Measurements from ENCODE around the gene TGFBI.

The TGFBI gene

DNA sequence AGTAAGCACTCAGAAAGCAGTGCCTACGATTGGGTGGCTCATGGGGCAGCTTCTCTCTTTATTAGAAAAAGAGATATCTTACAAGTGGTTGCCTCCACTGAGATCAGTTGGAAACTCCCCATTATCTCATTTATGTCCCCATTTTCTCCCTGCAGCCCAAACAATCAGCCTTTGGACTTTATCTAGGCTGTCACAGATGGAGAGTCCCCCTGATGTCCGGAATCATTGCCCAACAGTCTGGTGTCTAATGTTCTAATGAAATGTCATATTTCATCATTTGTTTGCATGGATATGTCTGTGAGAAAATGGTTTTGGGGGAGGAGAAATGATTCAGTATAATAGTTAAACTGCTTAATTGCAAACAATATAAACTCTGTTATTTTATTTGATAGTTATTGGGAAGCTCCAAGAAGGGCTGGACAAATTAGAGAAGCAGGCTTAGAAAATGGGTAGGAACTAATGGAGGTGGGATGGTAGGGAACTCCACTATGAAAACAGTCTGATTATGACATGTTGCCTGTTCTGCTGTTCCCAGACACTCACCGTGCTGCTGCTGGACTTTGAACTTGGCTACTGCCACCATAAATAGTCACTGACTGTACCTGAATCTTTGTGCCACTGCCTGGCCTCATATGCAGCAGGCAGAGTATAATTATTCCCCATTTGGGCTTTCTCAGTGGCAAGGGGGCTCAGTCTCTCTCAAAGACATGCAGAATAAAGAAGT is 65.6 kb downstream of the TGFBI start:
- no peak for DNase-seq (ENCODE audit: low spot score)

DNA sequence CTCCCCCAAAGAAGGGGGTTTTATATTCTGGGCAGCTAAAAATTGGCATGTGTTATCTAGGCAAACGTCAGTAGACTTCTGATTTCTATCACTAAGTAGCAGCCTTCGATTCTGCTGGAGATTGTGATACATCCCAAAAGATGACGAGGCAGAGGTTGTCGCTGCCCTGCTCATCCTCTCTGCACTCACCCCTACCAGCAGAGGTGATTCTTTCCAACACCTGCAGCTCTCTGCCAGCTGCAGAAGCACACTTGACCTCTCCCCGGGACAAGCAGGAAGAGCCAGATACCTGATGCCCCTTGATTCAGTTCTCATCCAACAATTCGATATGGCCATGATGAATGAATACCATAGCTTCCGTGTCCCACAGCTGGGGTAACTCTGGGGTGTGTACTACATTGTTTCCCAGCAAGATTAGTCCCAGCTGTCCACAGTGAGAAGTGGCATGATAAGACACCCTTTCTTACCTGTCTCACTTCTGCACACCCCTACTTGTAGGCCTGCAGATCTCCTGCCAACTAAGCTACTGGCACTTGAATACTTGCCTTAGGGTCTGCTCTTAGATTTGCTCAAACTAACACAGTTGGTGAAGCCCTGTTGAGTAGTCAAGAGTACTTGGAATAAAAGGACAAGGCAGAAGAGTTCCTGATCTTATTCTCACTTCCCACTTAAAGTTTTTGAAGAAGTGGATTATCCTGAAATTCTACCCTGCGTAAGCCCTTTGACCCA is 66.3 kb downstream of the TGFBI start:
- DNase-seq (ENCODE audit: low spot score): no peak

DNA sequence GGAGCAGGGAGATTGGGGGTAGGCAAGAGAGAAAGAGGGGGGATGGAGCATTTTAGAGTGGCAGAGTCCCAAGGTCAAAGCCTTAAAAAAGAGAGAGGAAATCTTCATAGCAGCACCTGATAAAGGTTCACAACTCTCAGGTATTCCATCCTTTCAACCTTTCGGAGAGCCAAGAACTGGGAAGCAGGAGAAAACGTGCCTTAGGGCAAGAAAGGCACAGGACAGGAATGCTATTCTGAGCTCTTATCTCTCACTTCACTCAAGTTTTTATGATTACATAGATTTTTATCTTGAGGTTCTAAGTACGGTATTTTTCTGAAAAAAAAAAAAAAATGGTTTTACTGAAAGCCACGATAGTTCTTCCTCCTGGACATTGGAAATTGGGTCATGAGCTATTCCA is 69.4 kb downstream of the TGFBI start:
- no peak for DNase-seq (ENCODE audit: low spot score)

DNA sequence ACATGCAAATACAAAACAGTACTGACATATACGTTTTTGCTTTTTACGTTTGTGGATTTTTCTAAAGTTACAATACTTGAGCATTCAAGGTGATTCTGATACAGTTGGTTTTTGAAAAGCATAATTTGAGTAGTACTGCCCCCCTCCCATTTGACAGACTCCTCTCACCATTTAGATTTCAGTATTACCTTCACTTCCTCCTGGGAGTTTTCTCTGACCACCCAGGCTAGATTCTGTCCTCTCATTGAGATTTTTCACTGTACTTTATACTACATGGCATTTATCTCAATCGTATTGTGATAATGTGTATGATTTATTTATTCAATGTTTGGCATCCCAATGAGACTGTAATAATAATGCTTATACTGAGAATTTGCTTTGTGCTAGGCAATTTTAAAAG is 71.1 kb downstream of the TGFBI start:
- DNase-seq (ENCODE audit: low spot score): no peak

DNA sequence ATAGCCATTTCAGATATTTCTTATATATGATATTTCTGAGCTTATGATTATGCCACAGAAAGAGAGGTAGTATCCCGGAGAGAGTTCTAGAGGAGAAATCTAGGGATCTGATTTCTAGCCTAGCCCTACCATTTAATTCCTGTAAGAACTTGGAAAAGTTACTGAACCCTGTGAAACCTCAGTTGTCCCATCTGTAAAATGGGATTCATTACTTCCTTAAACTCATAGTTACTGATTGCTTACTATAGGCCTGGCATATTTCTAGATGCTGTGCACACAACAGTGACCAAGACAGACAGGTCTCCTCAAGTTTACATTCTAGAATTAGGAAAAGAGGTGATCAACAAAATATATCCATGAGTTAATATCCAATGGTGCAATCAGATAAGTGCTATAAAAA is 73.1 kb downstream of the TGFBI start:
- no peak for DNase-seq (ENCODE audit: low spot score)

DNA sequence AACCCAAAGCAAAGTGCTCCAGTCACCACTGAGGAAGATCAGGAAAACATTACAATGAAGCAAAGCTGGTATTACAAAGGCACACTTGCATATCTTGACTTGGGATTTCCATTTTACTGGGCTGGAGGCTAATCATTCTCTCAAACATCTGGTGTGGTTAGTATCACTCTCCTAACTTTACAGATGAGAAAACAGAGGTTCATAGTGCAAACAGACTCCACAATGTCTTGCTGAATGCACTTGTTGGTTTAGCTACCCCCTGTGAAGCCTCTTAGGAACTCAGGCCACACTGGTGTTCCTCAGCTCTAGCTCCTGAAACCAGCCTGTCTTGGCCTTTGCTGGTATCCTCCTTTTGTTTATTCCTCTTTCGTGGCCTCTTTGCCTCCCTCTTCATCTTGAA is 74.3 kb downstream of the TGFBI start:
- DNase-seq (ENCODE audit: low spot score): no peak

DNA sequence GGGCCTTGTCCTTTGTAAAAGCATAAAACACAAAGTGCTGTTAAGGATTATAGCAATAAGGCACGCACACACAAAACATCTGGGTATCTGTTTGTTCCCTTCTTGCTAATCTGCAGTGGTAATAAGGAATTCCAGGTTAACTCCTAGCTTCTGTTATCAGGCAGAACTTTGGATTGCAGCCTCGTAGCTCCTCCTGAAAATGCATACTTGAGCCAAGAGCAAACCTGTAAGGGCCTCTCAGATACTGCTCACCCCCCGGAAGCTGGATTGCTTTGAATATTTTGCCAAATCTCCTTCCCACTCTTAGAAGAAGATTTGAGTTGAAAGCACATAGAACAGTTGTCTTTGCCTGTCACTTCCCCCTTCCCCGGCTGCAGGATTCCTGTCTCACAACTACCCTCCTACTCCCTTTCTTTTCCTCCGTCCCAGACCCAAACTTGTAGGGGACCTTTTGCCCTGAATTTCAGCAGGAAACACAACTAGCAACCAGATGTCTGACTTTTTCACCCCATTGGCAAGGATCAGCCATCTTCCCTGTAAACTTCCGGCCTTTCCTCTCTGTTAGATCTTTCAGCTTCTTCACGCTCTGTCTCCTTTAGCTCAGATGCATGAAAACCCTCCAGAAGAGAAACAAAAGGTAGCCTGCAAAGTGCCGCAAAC is 75.6 kb downstream of the TGFBI start:
- DNase-seq (ENCODE audit: low spot score): no peak

DNA sequence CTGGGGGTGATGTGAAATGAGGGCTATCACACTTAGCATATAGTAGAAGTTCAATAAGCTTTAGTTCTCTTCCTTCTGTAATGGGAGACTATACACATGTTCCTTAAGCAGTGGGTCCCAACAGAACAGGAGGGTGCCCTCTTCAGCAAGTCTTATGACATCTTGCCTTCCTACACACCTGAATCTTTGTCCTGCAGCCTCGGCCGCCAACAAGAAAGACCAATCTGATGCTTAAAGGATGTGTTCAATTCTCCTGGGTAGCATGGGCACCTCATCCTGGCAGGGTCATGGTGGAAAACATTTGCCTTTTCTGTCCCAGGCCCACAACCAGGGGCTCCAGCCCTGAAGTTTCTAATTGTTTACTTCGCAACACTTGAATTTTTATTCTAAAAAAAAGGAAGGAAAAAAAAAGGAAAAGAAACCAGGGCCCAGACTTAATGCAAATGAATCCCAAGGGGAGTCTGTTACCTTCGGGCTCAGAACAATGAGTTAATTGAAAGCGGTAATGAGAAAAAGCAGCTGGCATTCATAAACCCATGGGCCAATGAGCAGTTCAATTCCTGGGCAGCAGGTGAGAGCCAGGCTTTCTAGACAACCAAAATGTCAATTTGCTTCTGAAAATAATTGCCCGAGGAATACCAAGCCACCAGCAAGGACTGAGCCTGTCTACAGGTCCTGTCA is 77.7 kb downstream of the TGFBI start:
- DNase-seq (ENCODE audit: low spot score): no peak

DNA sequence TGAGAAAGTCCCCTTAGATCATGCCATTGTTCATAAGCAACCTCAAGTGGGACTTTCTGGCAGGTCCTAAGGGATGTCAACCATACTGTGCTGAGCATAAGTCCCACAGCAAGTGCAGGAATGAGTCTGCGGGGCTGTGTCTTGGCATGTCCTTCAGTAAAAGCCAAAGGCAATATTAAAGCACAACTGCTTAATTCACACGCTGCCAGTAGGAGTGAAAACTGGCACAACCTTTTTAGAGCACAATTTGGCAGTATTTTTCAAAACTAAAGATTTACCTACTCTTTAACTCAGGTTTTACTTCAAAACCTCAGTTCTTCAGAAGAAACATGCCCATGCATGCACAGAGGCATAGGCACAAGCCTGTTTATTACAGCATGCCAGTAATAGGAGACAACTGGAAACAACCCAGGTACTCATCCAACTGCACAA is 79.4 kb downstream of the TGFBI start:
- DNase-seq (ENCODE audit: low spot score): no peak

DNA sequence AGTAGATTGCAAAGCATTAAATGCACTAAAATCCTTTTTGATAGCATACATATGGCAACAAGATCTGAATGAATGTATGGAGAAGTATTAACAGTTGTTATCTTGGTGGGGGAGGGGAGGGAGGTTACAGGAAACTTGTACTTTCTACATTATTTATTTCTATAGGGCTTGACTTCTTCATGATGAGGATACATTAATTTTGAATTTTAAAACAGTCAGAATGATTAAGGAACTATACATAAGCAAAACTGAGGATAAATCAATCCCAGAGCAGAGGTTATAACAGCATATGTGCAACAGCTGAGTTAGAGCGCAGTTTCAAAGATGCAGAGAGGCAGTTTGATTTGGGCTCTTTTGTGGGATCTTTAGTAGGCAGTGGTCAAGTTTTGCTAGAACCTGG is 80.0 kb downstream of the TGFBI start:
- no peak for DNase-seq (ENCODE audit: low spot score)

DNA sequence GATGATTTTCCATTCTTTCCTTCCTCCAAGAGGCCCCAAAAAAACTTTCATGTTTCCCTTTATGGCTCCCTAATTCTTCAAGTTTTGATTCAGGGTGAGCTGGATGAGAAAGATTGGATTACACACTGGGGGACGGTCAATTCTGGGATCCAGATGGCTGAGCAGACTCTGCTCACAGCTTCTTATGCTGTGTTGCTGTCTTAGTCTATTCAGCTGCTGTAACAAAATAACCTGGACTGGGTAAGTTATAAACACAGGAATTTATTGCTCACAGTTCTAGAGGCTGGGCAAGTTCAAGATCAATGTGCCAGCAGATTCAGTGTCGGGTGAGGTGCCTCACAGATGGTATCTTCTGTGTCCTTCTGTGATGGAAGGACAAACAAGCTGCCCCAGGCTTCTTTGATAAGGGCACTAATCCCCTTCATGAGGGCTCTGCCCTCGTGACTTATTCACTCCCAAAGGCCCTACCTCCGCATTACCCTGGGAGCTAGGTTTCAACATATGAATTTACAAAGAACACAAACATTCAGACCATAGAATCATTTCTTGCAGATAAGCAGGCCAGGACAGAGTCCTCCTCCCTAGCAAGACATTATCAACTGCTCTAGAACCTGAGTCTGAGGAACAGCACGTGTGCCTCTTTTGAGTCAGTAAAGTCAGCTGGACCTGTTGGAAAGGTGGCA is 80.8 kb downstream of the TGFBI start:
- no peak for DNase-seq (ENCODE audit: low spot score)
